Measurements from ENCODE around the gene PFN2.

DNA sequence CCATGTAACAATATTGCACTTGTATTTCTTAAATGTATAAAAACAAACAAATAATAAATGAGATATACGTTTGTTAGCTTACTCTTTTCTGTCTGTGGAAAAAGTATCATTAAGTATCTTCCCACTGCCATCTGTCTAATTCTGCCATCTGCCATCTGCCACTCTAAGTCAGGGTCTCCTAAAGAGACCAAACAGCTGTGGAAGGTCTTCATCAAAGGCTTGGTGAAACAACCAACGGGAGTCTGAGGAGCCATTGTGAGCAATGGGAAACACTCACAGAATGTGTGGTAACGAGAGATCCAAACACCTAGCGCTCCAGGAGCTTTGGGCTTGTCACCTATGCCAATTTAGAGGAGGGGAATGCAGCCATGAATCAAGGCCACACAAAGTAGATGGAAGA lies 28.7 kb upstream of the PFN2 start:
- TF ChIP-seq, protein P1, sequence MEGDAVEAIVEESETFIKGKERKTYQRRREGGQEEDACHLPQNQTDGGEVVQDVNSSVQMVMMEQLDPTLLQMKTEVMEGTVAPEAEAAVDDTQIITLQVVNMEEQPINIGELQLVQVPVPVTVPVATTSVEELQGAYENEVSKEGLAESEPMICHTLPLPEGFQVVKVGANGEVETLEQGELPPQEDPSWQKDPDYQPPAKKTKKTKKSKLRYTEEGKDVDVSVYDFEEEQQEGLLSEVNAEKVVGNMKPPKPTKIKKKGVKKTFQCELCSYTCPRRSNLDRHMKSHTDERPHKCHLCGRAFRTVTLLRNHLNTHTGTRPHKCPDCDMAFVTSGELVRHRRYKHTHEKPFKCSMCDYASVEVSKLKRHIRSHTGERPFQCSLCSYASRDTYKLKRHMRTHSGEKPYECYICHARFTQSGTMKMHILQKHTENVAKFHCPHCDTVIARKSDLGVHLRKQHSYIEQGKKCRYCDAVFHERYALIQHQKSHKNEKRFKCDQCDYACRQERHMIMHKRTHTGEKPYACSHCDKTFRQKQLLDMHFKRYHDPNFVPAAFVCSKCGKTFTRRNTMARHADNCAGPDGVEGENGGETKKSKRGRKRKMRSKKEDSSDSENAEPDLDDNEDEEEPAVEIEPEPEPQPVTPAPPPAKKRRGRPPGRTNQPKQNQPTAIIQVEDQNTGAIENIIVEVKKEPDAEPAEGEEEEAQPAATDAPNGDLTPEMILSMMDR (IDR thresholded peaks at IDR 0.05; ENCODE audit: insufficient read depth, low read depth, low read length): no peak
- no peak for TF ChIP-seq EZH2 (IDR thresholded peaks at IDR 0.05; ENCODE audit: insufficient read depth, low read length)

All from astrocyte (in vitro differentiated cells and primary cell).